HepG2 (cell line): ENCODE measurements around the gene PIK3C3. TPM values are rescaled to one million over a fixed set of nuclear protein-coding genes. Genes with fewer than 3 reads are reported as not detected.
"Not testable (repeated sequence)": the region's sequence is repeated elsewhere in the genome, so short reads cannot be mapped to it uniquely, and the experiment has no call there.

Experiments
- ATAC-seq: fragments of 200-7000 bp; cut with Tn5 transposase; 3 replicates; pipeline ENCODE4 v1.9.1; 2020; ENCODE audit warnings: mild to moderate bottlenecking, moderate library complexity
- BruUV-seq: library from RNA; stranded (reverse); fragments of 400-500 nt; replicated peaks from 2 replicates; lab custom pipeline; 2021; lab: Mats Ljungman, UMichigan
- CTCF ChIA-PET: fragments of 300-600 bp; formaldehyde crosslinking; extraction: SDS; loops from one replicate; lab custom pipeline; 2021; ENCODE audit warnings: low total read pairs, inconsistent platforms, low intra/inter-chr PET ratio; lab: Yijun Ruan, JAX
- POLR2A ChIA-PET: fragments of 350-600 bp; sonication (Branson Sonifier 250); formaldehyde crosslinking; loops from one replicate; lab custom pipeline; 2020; ENCODE audit warnings: antibody characterized with exemption, inconsistent platforms; lab: Yijun Ruan, JAX
- DNase-seq: peaks from one replicate; pipeline ENCODE4 v3.0.0-alpha.2; 2015; ENCODE audit warnings: low spot score
- FAIRE-seq: peaks from 3 replicates; lab custom pipeline; 2011; peaks lifted over from hg19 to GRCh38; lab: Jason Lieb, UNC
- H2AFZ ChIP-seq: one replicate; pipeline ENCODE4 v1.6.1; 2011; ENCODE audit warnings: low read length, inconsistent platforms
- H3K27ac ChIP-seq: fragments of 300-600 bp; 3 replicates; pipeline ENCODE4 v1.8.0; 2011; ENCODE audit warnings: mixed run types, mild to moderate bottlenecking, mixed read lengths, low read length, inconsistent platforms; ENCODE audit not compliant: insufficient read depth; ENCODE audit errors: extremely low read length
- H3K27me3 ChIP-seq, 2 experiments: fragments of 200-600 bp in 1 of 2; 2 replicates in 1 of 2; 3 replicates in 1 of 2; pipeline versions ENCODE4 v1.6.0 to v1.8.0; 2011; ENCODE audit warnings: low read length in 2 of 2, mild to moderate bottlenecking in 2 of 2, moderate library complexity in 2 of 2, inconsistent platforms in 1 of 2; ENCODE audit not compliant: insufficient read depth in 2 of 2, control insufficient read depth in 1 of 2
- H3K36me3 ChIP-seq, 2 experiments: fragments of 200-600 bp in 1 of 2; replicated peaks in 1 of 2; 2 replicates in 1 of 2; 3 replicates in 1 of 2; pipeline versions ENCODE4 v1.5.1 to v1.8.0; 2011; ENCODE audit warnings: low read length in 2 of 2, inconsistent platforms in 1 of 2; ENCODE audit not compliant: insufficient read depth in 2 of 2, control insufficient read depth in 1 of 2
- H3K4me1 ChIP-seq: 2 replicates; pipeline ENCODE4 v1.5.1; 2012; ENCODE audit warnings: low read length, inconsistent platforms; ENCODE audit not compliant: insufficient read depth
- H3K4me2 ChIP-seq: 2 replicates; pipeline ENCODE4 v1.6.0; 2011; ENCODE audit warnings: low read depth, low read length, inconsistent platforms
- H3K4me3 ChIP-seq, 3 experiments: fragments of 200-600 bp in 1 of 3; sonication (generic), shearing (Covaris generic) in 1 of 3; replicated peaks in 1 of 3; 2 replicates each; pipeline ENCODE4 v1.5.1; 2011 to 2016; ENCODE audit warnings: low read length in 3 of 3, inconsistent platforms in 2 of 3, low read depth in 2 of 3, mild to moderate bottlenecking in 2 of 3, control low read depth in 1 of 3, mixed read lengths in 1 of 3; ENCODE audit not compliant: insufficient read depth in 1 of 3
- H3K79me2 ChIP-seq: one replicate; pipeline ENCODE4 v1.6.1; 2011; ENCODE audit warnings: low read length, inconsistent platforms; ENCODE audit not compliant: insufficient read depth
- H3K9ac ChIP-seq: 2 replicates; pipeline ENCODE4 v1.6.0; 2011; ENCODE audit warnings: mild to moderate bottlenecking, low read depth, low read length, inconsistent platforms; ENCODE audit not compliant: insufficient read depth
- H3K9me3 ChIP-seq: 2 replicates; pipeline ENCODE4 v1.5.1; 2012; ENCODE audit warnings: mild to moderate bottlenecking, low read length
- H4K20me1 ChIP-seq: 2 replicates; pipeline ENCODE4 v1.6.0; 2011; ENCODE audit warnings: inconsistent platforms, mild to moderate bottlenecking, low read length, moderate library complexity; ENCODE audit not compliant: insufficient read depth
- ARHGAP35 ChIP-seq: sonication (generic); formaldehyde crosslinking; IDR thresholded peaks from 2 replicates; pipeline ENCODE4 v1.9.0; 2022; ENCODE audit warnings: mild to moderate bottlenecking, inconsistent platforms, moderate library complexity, missing genetic modification reagents, borderline replicate concordance
- ATF7 ChIP-seq, 2 experiments: fragments of 450-650 bp in 1 of 2; sonication (generic) in 1 of 2; formaldehyde crosslinking in 1 of 2; IDR thresholded peaks; 2 replicates each; pipeline versions ENCODE4 v1.4.0 to v1.6.1; 2016 to 2020; ENCODE audit warnings: antibody characterized with exemption in 1 of 2, mild to moderate bottlenecking in 1 of 2, missing genetic modification reagents in 1 of 2
- CEBPB ChIP-seq: IDR thresholded peaks from 2 replicates; pipeline ENCODE4 v1.6.1; 2011; ENCODE audit warnings: low read depth, low read length, improper control_type of control experiment, borderline replicate concordance
- CEBPG ChIP-seq: IDR thresholded peaks from 2 replicates; pipeline ENCODE4 v1.6.1; 2016
- DRAP1 ChIP-seq: IDR thresholded peaks from 2 replicates; pipeline ENCODE4 v1.6.1; 2016; ENCODE audit warnings: missing genetic modification reagents, missing compliant biosample characterization
- EED ChIP-seq: sonication (generic); formaldehyde crosslinking; IDR thresholded peaks from 2 replicates; pipeline ENCODE4 v1.5.0; 2020; ENCODE audit warnings: mild to moderate bottlenecking, missing genetic modification reagents
- FOXA3 ChIP-seq: IDR thresholded peaks from 2 replicates; pipeline ENCODE4 v1.6.1; 2016; ENCODE audit warnings: missing genetic modification reagents, missing compliant biosample characterization
- MYC ChIP-seq: sonication (generic); formaldehyde crosslinking; IDR thresholded peaks from 2 replicates; pipeline ENCODE4 v1.9.0; 2021; ENCODE audit warnings: missing genetic modification reagents, borderline replicate concordance
- NCOR1 ChIP-seq: fragments of 200-600 bp; sonication (generic); IDR thresholded peaks from 2 replicates; pipeline ENCODE4 v1.7.0; 2017; ENCODE audit warnings: antibody characterized with exemption, low read length, borderline replicate concordance
- RARA ChIP-seq: IDR thresholded peaks from 2 replicates; pipeline ENCODE4 v1.6.1; 2016; ENCODE audit warnings: missing genetic modification reagents, missing compliant biosample characterization
- TBL1XR1 ChIP-seq: fragments of 150-350 bp; IDR thresholded peaks from 2 replicates; pipeline ENCODE4 v1.6.1; 2014; ENCODE audit warnings: borderline replicate concordance, low read length; ENCODE audit not compliant: partially characterized antibody
- ZFAT ChIP-seq: sonication (generic); formaldehyde crosslinking; conservative IDR thresholded peaks from 2 replicates; pipeline ENCODE4 v1.8.1; 2023; ENCODE audit warnings: missing genetic modification reagents, inconsistent platforms
- ZNF530 ChIP-seq: sonication (generic); formaldehyde crosslinking; IDR thresholded peaks from 2 replicates; pipeline ENCODE4 v1.5.0; 2020; ENCODE audit warnings: low read depth, mild to moderate bottlenecking, missing genetic modification reagents
- ZZZ3 ChIP-seq: sonication (generic); formaldehyde crosslinking; IDR thresholded peaks from 2 replicates; pipeline ENCODE4 v1.4.0; 2020; ENCODE audit warnings: missing genetic modification reagents, mild to moderate bottlenecking, borderline replicate concordance
- in situ Hi-C: cut with HindIII; loops from 2 replicates; pipeline ENCODE4 v1.10.0; 2017; ENCODE audit warnings: low pct_unique_long_range_greater_than_20kb; ENCODE audit not compliant: extremely low pct_ligation_motif_present
- intact Hi-C: fragments of 100-400 bp; cut with micrococcal nuclease; formaldehyde crosslinking; loops from one replicate; pipeline ENCODE4 v1.10.0; 2022; ENCODE audit not compliant: unreplicated experiment
- polyA plus RNA-seq, 8 experiments: library from polyadenylated mRNA; depleted of rRNA in 3 of 8; stranded (reverse) in 7 of 8; unstranded in 1 of 8; fragments of >200 nt; fragmentation: Illumina TruSeq in 4 of 8; extraction: Trizol in 4 of 8; gene quantifications; 2 replicates each; pipeline versions ENCODE4 v1.2.1 to v1.2.3, GENCODE V29; 2011 to 2016; ENCODE audit warnings: low read depth in 4 of 8, missing spikeins in 1 of 8, mixed read lengths in 1 of 8; ENCODE audit not compliant: insufficient read depth in 1 of 8
- total RNA-seq, 5 experiments: library from RNA; depleted of rRNA; stranded (reverse); fragments of >200 nt; fragmentation: Illumina TruSeq; extraction: Trizol; gene quantifications; 2 replicates each; pipeline ENCODE4 v1.2.3, GENCODE V29; 2016; ENCODE audit warnings: low read depth in 1 of 5

PIK3C3 gene
- total and polyA plus RNA-seq, 2 of the 13 experiments (the other 11 are each of a cell fraction or from before 2014, with no cell fraction given), result 42.8 to 46.4 TPM

GRCh38 chr18:42005782-42006181, 50.7 kb downstream of the PIK3C3 start:
- Histone ChIP-seq H2AFZ (no peak overlapping the region), H4K20me1 (no peaks in the 10 kb centered on the region; the same call in 1 of the 2 replicates), H3K9ac (no peak overlapping the region), H3K4me3 (no peak overlapping the region), H3K36me3 (peaks cover 4 to 39% of the 10 kb centered on the region in 2 experiments), H3K27me3 (no peaks in the 10 kb centered on the region), H3K79me2 (no peaks in the 10 kb centered on the region), H3K4me2 (no peak overlapping the region)
- ATAC-seq, result no peak
- ChIA-PET CTCF (no interaction called here), POLR2A (no interaction called here)
- no peak for FAIRE-seq
- BruUV-seq, result no TSS peak
- intact Hi-C loops (no loop called here), in situ Hi-C loops (no loop called here)
- no peak for DNase-seq
- TF ChIP-seq ZFAT (CRISPR knock-in tag), result no peak
- TF ChIP-seq ZNF530 (CRISPR knock-in tag), result no peak
- TF ChIP-seq DRAP1 (CRISPR knock-in tag), result no peak
- TF ChIP-seq ARHGAP35 (CRISPR knock-in tag), result no peak
- no peak for TF ChIP-seq MYC (CRISPR knock-in tag)
- no peak for TF ChIP-seq EED (CRISPR knock-in tag)
- TF ChIP-seq ZZZ3 (CRISPR knock-in tag), result no peak
- TF ChIP-seq, all 625 proteins: peak for 0
- H3K9me3 ChIP-seq, result no peaks in the 10 kb centered on the region
- H3K27ac ChIP-seq, result no peak overlapping the region
- no peaks in the 10 kb centered on the region for H3K4me1 ChIP-seq

- DNase-seq; H3K4me1 ChIP-seq; H3K4me2 ChIP-seq; H3K27ac ChIP-seq; FAIRE-seq; H3K9me3 ChIP-seq; H3K9ac ChIP-seq; POLR2A ChIA-PET; CTCF ChIA-PET; intact Hi-C loops; H3K27me3 ChIP-seq; in situ Hi-C loops; ATAC-seq; H3K4me3 ChIP-seq; BruUV-seq; H4K20me1 ChIP-seq; H2AFZ ChIP-seq; H3K79me2 ChIP-seq; TF ChIP-seq ATF7 (CRISPR knock-in tag; IDR thresholded peaks at IDR 0.05): not testable (repeated sequence)
- peaks cover 3 to 41% of the 10 kb centered on the region in 2 experiments for H3K36me3 ChIP-seq
- TF ChIP-seq FOXA3 (CRISPR knock-in tag), result 0 out of 2 replicates have a peak, but pooled peaks have one; percentile 21
- peak; percentile 84 for TF ChIP-seq TBL1XR1
- peak; percentile 58; the same call in 1 of the 2 replicates for TF ChIP-seq NCOR1
- peak; percentile 73 for TF ChIP-seq ATF7 (IDR thresholded peaks at IDR 0.05)
- TF ChIP-seq CEBPB, result peak; percentile 30; the same call in 1 of the 2 replicates
- peak; percentile 34; the same call in 1 of the 2 replicates for TF ChIP-seq RARA (CRISPR knock-in tag)
- 0 out of 2 replicates have a peak, but pooled peaks have one; percentile 30 for TF ChIP-seq CEBPG (CRISPR knock-in tag)
These were observed 54.4 kb downstream of the PIK3C3 start for GRCh38 chr18:42009457-42009856.
